ENCODE results near the gene TPBGL. TPM values are rescaled to one million over a fixed set of nuclear protein-coding genes. Genes with fewer than 3 reads are reported as not detected.
A peak's percentile ranks its signal among the peaks of the same experiment; 100 is the strongest.

The TPBGL gene
- total RNA-seq, 1 donor from 2014 or later: 0.47 TPM

- DNase-seq (no peak), ATAC-seq (no peak)
- intact Hi-C loops (cut with DNase I): no loop called here
- peaks cover 26% of the 10 kb centered on the region for H3K27me3 ChIP-seq (ENCODE audit: low read depth)
- no peaks in the 10 kb centered on the region for H3K36me3 ChIP-seq
- H3K4me1 ChIP-seq: peaks cover 8% of the 10 kb centered on the region
- H3K27ac ChIP-seq: no peak overlapping the region
- H3K4me3 ChIP-seq: no peak overlapping the region
- TF ChIP-seq, protein P1, sequence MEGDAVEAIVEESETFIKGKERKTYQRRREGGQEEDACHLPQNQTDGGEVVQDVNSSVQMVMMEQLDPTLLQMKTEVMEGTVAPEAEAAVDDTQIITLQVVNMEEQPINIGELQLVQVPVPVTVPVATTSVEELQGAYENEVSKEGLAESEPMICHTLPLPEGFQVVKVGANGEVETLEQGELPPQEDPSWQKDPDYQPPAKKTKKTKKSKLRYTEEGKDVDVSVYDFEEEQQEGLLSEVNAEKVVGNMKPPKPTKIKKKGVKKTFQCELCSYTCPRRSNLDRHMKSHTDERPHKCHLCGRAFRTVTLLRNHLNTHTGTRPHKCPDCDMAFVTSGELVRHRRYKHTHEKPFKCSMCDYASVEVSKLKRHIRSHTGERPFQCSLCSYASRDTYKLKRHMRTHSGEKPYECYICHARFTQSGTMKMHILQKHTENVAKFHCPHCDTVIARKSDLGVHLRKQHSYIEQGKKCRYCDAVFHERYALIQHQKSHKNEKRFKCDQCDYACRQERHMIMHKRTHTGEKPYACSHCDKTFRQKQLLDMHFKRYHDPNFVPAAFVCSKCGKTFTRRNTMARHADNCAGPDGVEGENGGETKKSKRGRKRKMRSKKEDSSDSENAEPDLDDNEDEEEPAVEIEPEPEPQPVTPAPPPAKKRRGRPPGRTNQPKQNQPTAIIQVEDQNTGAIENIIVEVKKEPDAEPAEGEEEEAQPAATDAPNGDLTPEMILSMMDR (IDR thresholded peaks at IDR 0.05): no peak
- H3K9me3 ChIP-seq: no peaks in the 10 kb centered on the region
These were observed 5.6 kb downstream of the TPBGL start for GRCh38 chr11:75246006-75246670.

- TF ChIP-seq, protein P1 (IDR thresholded peaks at IDR 0.05): no peak
- no peaks in the 10 kb centered on the region for H3K9me3 ChIP-seq
- H3K27me3 ChIP-seq (ENCODE audit: low read depth): peaks cover 24% of the 10 kb centered on the region
- peaks cover 8% of the 10 kb centered on the region for H3K4me1 ChIP-seq
- H3K36me3 ChIP-seq: no peaks in the 10 kb centered on the region
- H3K27ac ChIP-seq: no peak overlapping the region
- ATAC-seq: no peak
- intact Hi-C loops (cut with DNase I): no loop called here
- no peak overlapping the region for H3K4me3 ChIP-seq
- no peak for DNase-seq
These were observed 6.2 kb downstream of the TPBGL start for GRCh38 chr11:75246671-75247350.

DNA sequence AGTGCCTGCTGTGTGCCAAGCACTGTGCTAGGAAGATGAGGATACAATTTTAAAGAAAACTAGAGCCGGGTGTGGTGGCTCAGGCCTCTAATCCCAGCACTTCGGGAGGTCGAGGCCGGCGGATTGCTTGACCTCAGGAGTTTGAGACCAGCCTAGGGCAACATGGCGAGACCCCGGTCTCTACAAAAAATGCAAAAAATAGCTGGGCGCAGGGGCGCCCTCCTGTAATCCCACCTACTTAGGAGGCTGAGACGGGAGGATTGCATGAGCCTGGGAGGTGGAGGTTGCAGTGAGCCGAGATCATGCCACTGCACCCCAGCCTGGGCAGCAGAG lies 8.3 kb downstream of the TPBGL start:
- no peak overlapping the region for H3K27ac ChIP-seq
- H3K9me3 ChIP-seq: no peaks in the 10 kb centered on the region
- no peaks in the 10 kb centered on the region for H3K36me3 ChIP-seq
- no peak overlapping the region for H3K4me3 ChIP-seq
- H3K27me3 ChIP-seq (ENCODE audit: low read depth): peaks cover 6% of the 10 kb centered on the region
- ATAC-seq: no peak
- no peak for DNase-seq
- TF ChIP-seq, protein P1 (IDR thresholded peaks at IDR 0.05): peak; percentile 14
- H3K4me1 ChIP-seq: peaks cover 3% of the 10 kb centered on the region
- intact Hi-C loops (cut with DNase I): no loop called here

DNA sequence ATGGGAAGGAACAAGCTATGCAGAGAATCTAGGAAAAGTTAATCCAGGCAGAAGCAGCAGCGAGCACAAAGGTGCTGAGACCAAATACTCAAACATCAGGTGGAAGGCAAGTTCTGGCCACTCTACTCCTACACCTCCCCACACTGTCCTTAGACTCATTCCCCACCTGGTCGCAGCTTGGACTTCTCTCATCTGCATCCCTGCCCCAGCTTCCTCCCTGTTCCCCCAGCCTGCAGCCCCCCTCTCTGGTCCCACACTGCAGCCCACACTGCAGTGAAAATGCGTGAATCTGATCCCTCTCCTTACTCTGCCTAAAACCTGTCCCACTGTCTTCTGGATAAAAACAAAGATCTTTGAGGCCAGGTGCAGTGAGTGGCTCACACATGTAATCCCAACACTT lies 9.1 kb downstream of the TPBGL start:
- DNase-seq: no peak

GRCh38 chr11:75254326-75254725 lies 13.8 kb downstream of the TPBGL start:
- Histone ChIP-seq H3K4me3 (no peak overlapping the region), H3K27ac (no peak overlapping the region), H3K36me3 (no peaks in the 10 kb centered on the region), H3K4me1 (no peaks in the 10 kb centered on the region), H3K9me3 (no peaks in the 10 kb centered on the region), H3K27me3 (ENCODE audit: low read depth) (peaks cover 5% of the 10 kb centered on the region)
- TF ChIP-seq, protein P1 (IDR thresholded peaks at IDR 0.05): no peak
- intact Hi-C loops (cut with DNase I): no loop called here
- DNase-seq: no peak
- ATAC-seq: no peak

More for the DNA sequence above, 9.1 kb downstream of the TPBGL start:
- intact Hi-C loops (cut with DNase I): no loop called here
- no peak for ATAC-seq
- no peak overlapping the region for H3K27ac ChIP-seq
- H3K4me3 ChIP-seq: no peak overlapping the region
- no peaks in the 10 kb centered on the region for H3K9me3 ChIP-seq
- TF ChIP-seq, protein P1 (IDR thresholded peaks at IDR 0.05): no peak
- no peaks in the 10 kb centered on the region for H3K36me3 ChIP-seq
- H3K4me1 ChIP-seq: peaks cover 3% of the 10 kb centered on the region
- peaks cover 5% of the 10 kb centered on the region for H3K27me3 ChIP-seq (ENCODE audit: low read depth)

Measured in lower lobe of right lung (tissue), 2 donors.